Head of caudate nucleus (tissue), 42 donors: ENCODE results near the gene CHMP6.

Experiments used
- DNase-seq, 42 donors: peaks; one replicate each; pipeline versions ENCODE4 v3.0.0 to v3.0.0-alpha.2; 2020 to 2021; ENCODE audit warnings: mixed read lengths in 7 of 42
- intact Hi-C: fragments of 100-400 bp; cut with DNase I; formaldehyde crosslinking; loops from one replicate; pipeline ENCODE4 v1.15.0; 2022

Gene CHMP6

GRCh38 chr17:80991645-80992076 lies at the start of gene CHMP6:
Gene CHMP6 (plus strand): TSS chr17:80991841. CDS start chr17:80991919, 78 bp downstream.
- DNase-seq: peak in 40 of 42 donors; percentile 38 to 87 (median 73)
- intact Hi-C loops: loop anchor here (5.0 kb wide), 1 partner anchor 111 kb away; no protein-coding TSS in a partner anchor

GRCh38 chr17:80942423-80943345 lies 49.0 kb upstream of the CHMP6 start:
- intact Hi-C loops: no loop called here
- DNase-seq: peak in 41 of 42 donors; percentile 43 to 89 (median 74)

GRCh38 chr17:80943346-80944145 lies 48.1 kb upstream of the CHMP6 start:
- DNase-seq: no peak

GRCh38 chr17:80944326-80944725 lies 47.3 kb upstream of the CHMP6 start:
- no peak for DNase-seq

More at GRCh38 chr17:80943346-80944145, 48.1 kb upstream of the CHMP6 start:
- intact Hi-C loops: no loop called here

GRCh38 chr17:80945736-80946135 lies 45.9 kb upstream of the CHMP6 start:
- DNase-seq: no peak
- intact Hi-C loops: no loop called here

More at GRCh38 chr17:80944326-80944725, 47.3 kb upstream of the CHMP6 start:
- intact Hi-C loops: no loop called here

GRCh38 chr17:80946449-80946848 lies 45.2 kb upstream of the CHMP6 start:
- intact Hi-C loops: no loop called here
- DNase-seq: no peak

- no peak for DNase-seq
- intact Hi-C loops: no loop called here
These were observed 44.3 kb upstream of the CHMP6 start for GRCh38 chr17:80947200-80947940.

GRCh38 chr17:80948019-80948975 lies 43.3 kb upstream of the CHMP6 start:
- DNase-seq: peak in 1 of 42 donors; percentile 22
- intact Hi-C loops: no loop called here

- peak in 2 of 42 donors; percentile 10 to 18 for DNase-seq
- intact Hi-C loops: no loop called here
These were observed 42.6 kb upstream of the CHMP6 start for GRCh38 chr17:80948976-80949450.

GRCh38 chr17:80949451-80950421 lies 41.9 kb upstream of the CHMP6 start:
- intact Hi-C loops: no loop called here
- DNase-seq: peak in 3 of 42 donors; percentile 11 to 20 (median 12)

GRCh38 chr17:80950466-80951120 lies 41.0 kb upstream of the CHMP6 start:
- DNase-seq: peak in 4 of 42 donors; percentile 1 to 12 (median 6)

GRCh38 chr17:80951121-80952090 lies 40.2 kb upstream of the CHMP6 start:
- intact Hi-C loops: no loop called here
- DNase-seq: peak in 3 of 42 donors; percentile 6 to 9 (median 8)

More at GRCh38 chr17:80950466-80951120, 41.0 kb upstream of the CHMP6 start:
- intact Hi-C loops: no loop called here

- intact Hi-C loops: no loop called here
- DNase-seq: peak in 4 of 42 donors; percentile 2 to 14 (median 7)
These were observed 39.4 kb upstream of the CHMP6 start for GRCh38 chr17:80952291-80952690.

GRCh38 chr17:80953471-80954315 lies 37.9 kb upstream of the CHMP6 start:
- DNase-seq: peak in 2 of 42 donors; percentile 1 to 2
- intact Hi-C loops: no loop called here
